H54 (cell line): ENCODE data around the gene TMEM212.

ENCODE experiments used
- DNase-seq: peaks from one replicate; pipeline ENCODE4 v3.0.0; 2011; ENCODE audit warnings: low spot score, mixed read lengths; ENCODE audit not compliant: insufficient read length
- FAIRE-seq: peaks from 3 replicates; lab custom pipeline; 2011; peaks lifted over from hg19 to GRCh38; lab: Jason Lieb, UNC
- POLR2A ChIP-seq: IDR thresholded peaks from 2 replicates; pipeline ENCODE4 v1.6.1; 2011; ENCODE audit warnings: low read depth, mild to moderate bottlenecking, low read length

Gene TMEM212

GRCh38 chr3:171842864-171843518 lies at the start of gene TMEM212:
TMEM212 (plus strand) TSS chr3:171843349; CDS start chr3:171843384, 35 bp downstream.
- TF ChIP-seq POLR2A = no peak
- FAIRE-seq = peak; percentile 60
- no peak for DNase-seq

DNA sequence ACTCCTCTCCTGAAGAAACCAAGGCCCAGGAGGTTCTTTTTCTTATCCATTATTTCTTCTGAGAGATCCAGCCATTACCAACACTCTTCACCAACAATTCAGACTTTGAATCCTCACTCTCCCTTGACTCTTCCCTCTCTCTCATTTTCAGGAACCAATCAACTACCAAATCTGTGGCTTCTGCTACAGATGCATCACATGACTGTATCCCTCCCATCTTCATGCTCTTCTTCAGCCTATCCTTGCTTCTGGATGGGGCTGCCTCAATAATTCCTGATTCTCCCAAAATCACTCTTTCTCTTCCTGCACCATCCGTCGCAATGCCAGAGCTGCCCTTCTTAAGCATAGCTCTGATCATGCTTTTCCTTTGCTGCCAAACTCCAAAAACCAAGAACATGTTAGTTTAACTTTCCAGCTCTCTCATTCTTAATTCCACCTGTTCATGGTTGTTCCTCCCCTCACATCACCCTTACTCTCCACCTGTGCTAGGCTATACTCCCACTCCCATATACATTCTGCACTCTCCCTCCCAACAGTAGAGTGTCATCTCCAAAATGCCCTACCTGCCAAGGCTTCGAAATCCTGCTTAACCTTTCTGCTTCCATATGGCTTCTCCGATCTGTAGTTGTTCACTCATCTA lies 46.4 kb upstream of the TMEM212 start:
- no peak for TF ChIP-seq POLR2A
- FAIRE-seq (no peak), DNase-seq (no peak)

DNA sequence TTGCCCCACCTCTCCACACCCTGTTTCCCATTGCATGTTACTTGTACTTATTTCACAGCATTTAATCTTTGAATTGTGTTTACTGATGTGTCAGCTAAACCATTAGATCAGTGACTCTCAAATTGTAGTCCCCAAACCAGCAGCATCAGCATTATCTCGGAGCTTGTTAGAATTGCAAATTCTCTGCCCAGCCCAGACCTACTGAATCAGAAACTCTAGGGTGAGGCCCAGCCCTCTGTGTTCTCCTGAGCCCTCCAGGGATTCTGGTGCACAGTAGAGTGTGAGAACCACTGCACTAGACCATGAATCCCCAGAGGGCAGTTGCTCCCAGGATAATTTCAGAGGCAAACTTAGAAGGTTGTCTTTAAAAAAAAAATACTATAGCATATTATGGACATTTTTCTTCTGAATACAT lies 45.9 kb upstream of the TMEM212 start:
- DNase-seq (no peak), FAIRE-seq (no peak)
- no peak for TF ChIP-seq POLR2A

GRCh38 chr3:171797873-171798272 lies 45.3 kb upstream of the TMEM212 start:
- TF ChIP-seq POLR2A = no peak
- DNase-seq (no peak), FAIRE-seq (no peak)

DNA sequence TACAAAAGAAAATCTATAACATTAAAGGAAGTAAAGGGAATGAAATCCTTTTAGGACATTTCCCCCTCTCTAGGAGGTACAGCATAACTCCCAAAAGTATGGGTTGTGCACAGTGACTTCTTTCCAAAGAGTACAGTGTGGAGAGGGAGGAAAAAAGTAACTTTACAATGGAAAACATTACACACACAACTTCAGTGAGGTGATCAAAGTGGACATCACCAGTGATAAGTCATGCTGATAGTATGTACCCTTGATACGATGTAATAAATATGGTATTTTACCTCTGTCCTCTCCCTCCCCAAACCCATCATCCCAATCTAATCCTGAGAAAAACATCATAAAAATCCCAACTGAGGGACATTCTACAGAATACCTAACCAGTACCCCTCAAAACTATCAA lies 43.6 kb upstream of the TMEM212 start:
- DNase-seq (no peak), FAIRE-seq (no peak)
- no peak for TF ChIP-seq POLR2A

- DNase-seq (no peak), FAIRE-seq (no peak)
- no peak for TF ChIP-seq POLR2A
Measured at GRCh38 chr3:171801738-171802589, 41.2 kb upstream of the TMEM212 start.

- no peak for DNase-seq
- no peak for FAIRE-seq
- TF ChIP-seq POLR2A = no peak
Measured at GRCh38 chr3:171802590-171802956, 40.6 kb upstream of the TMEM212 start.

GRCh38 chr3:171803044-171803443 lies 40.1 kb upstream of the TMEM212 start:
- no peak for FAIRE-seq
- TF ChIP-seq POLR2A = no peak
- DNase-seq = no peak

- no peak for TF ChIP-seq POLR2A
- no peak for FAIRE-seq
- DNase-seq = no peak
Measured at GRCh38 chr3:171804618-171805389, 38.3 kb upstream of the TMEM212 start.

- FAIRE-seq = no peak
Measured at GRCh38 chr3:171805687-171806086, 37.5 kb upstream of the TMEM212 start.

GRCh38 chr3:171806200-171807128 lies 36.7 kb upstream of the TMEM212 start:
- peak; percentile 30 for FAIRE-seq

More at GRCh38 chr3:171805687-171806086, 37.5 kb upstream of the TMEM212 start:
- no peak for TF ChIP-seq POLR2A
- DNase-seq = no peak

DNA sequence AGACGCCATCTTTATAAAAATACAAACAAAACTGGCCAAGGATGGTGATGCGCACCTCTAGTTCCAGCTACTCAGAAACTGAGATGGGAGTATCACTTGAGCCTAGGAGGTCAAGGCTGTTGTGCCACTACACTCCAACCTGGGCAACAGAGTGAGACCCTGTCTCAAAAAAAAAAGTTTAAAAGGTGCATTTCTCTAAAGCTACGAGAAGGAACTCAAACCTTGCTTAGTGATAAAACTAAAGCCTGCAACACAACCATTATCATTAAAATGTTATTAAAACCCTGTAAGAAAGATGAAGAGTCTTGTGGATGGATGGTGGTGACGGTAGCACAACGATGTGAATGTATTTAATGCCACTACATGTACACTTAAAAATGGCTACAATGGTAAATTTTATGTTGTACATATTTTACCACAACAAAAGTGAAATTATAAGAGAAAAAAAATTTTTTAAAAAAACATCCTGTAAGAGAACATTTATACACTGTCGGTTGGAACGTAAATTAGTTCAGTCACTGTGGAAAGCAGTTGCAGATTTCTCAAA lies 35.9 kb upstream of the TMEM212 start:
- DNase-seq = no peak
- no peak for TF ChIP-seq POLR2A
- no peak for FAIRE-seq

More at GRCh38 chr3:171806200-171807128, 36.7 kb upstream of the TMEM212 start:
- no peak for DNase-seq
- TF ChIP-seq POLR2A = no peak

DNA sequence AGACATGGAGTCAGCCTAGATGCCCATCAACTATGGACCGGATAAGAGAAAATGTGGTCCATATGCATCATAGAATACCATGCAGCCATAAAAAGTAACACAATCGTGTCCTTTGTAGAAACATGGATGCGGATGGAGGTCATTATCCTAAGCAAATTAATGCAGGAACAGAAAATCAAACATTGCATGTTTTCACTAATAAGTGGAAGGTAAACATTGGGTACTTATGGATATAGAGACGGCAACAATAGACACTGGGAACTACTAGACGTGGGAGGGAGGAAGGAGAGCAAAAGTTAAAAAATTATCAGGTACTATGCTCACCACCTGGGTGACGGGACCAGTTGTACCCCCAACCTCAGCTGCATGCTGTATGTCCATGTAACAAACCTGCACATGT lies 35.3 kb upstream of the TMEM212 start:
- DNase-seq (no peak), FAIRE-seq (no peak)
- no peak for TF ChIP-seq POLR2A
